Thoracic aorta (tissue), 2 donors: ENCODE data around the gene C6orf120. TPM values are rescaled to one million over a fixed set of nuclear protein-coding genes. Genes with fewer than 3 reads are reported as not detected.

Source experiments
- ATAC-seq: fragments of 150-250 bp; one replicate; pipeline ENCODE4 v1.8.0; 2017; ENCODE audit warnings: low read depth; ENCODE audit not compliant: insufficient number of reproducible peaks, low FRiP score
- DNase-seq: peaks from one replicate; pipeline ENCODE4 v3.0.0-alpha.2; 2020; ENCODE audit warnings: low spot score
- H3K27ac ChIP-seq, 2 donors: fragments of 200-600 bp; sonication (generic); 1 replicate in 1 of 2; 2 replicates in 1 of 2; pipeline ENCODE4 v1.5.1; 2016; ENCODE audit warnings: mild to moderate bottlenecking in 2 of 2, moderate library complexity in 2 of 2
- H3K27me3 ChIP-seq: fragments of 200-600 bp; sonication (generic); replicated peaks from 2 replicates; pipeline ENCODE4 v1.6.0; 2016; ENCODE audit warnings: mild to moderate bottlenecking; ENCODE audit not compliant: insufficient read depth
- H3K36me3 ChIP-seq: fragments of 200-600 bp; sonication (generic); one replicate; pipeline ENCODE4 v1.5.1; 2016
- H3K4me1 ChIP-seq, 2 donors: fragments of 200-600 bp; sonication (generic); 1 replicate in 1 of 2; 2 replicates in 1 of 2; pipeline versions ENCODE4 v1.5.1 to v1.6.0; 2016; ENCODE audit warnings: low read depth in 2 of 2, mild to moderate bottlenecking in 1 of 2; ENCODE audit not compliant: control insufficient read depth in 1 of 2
- H3K4me3 ChIP-seq: fragments of 200-600 bp; sonication (generic); 2 replicates; pipeline ENCODE4 v1.5.1; 2016; ENCODE audit warnings: mild to moderate bottlenecking
- H3K9me3 ChIP-seq: fragments of 200-600 bp; sonication (generic); 2 replicates; pipeline ENCODE4 v1.5.1; 2016
- total RNA-seq, 2 donors: library from RNA; depleted of rRNA; stranded (reverse); fragments of >200 nt; gene quantifications; one replicate each; pipeline versions ENCODE4 v1.1.0 to v1.2.3, GENCODE V29; 2016
- TF ChIP-seq, protein P1 (sequence below): fragments of 200-600 bp; sonication (generic); IDR thresholded peaks from one replicate; pipeline ENCODE4 v1.5.1; 2019; ENCODE audit warnings: antibody characterized with exemption

The C6orf120 gene
- total RNA-seq, 2 donors from 2014 or later, result 30.0 to 37.5 TPM

GRCh38 chr6:169663468-169663867 lies 38.5 kb upstream of the C6orf120 start:
- Histone ChIP-seq H3K27ac (no peak overlapping the region), H3K4me3 (no peak overlapping the region), H3K36me3 (peaks cover 10% of the 10 kb centered on the region), H3K4me1 (no peaks in the 10 kb centered on the region), H3K9me3 (no peaks in the 10 kb centered on the region), H3K27me3 (no peaks in the 10 kb centered on the region)
- TF ChIP-seq, protein P1, sequence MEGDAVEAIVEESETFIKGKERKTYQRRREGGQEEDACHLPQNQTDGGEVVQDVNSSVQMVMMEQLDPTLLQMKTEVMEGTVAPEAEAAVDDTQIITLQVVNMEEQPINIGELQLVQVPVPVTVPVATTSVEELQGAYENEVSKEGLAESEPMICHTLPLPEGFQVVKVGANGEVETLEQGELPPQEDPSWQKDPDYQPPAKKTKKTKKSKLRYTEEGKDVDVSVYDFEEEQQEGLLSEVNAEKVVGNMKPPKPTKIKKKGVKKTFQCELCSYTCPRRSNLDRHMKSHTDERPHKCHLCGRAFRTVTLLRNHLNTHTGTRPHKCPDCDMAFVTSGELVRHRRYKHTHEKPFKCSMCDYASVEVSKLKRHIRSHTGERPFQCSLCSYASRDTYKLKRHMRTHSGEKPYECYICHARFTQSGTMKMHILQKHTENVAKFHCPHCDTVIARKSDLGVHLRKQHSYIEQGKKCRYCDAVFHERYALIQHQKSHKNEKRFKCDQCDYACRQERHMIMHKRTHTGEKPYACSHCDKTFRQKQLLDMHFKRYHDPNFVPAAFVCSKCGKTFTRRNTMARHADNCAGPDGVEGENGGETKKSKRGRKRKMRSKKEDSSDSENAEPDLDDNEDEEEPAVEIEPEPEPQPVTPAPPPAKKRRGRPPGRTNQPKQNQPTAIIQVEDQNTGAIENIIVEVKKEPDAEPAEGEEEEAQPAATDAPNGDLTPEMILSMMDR, result no peak
- ATAC-seq (no peak), DNase-seq (no peak)

- TF ChIP-seq, protein P1, result no peak
- no peak overlapping the region for H3K27ac ChIP-seq
- no peak overlapping the region for H3K4me3 ChIP-seq
- no peaks in the 10 kb centered on the region for H3K4me1 ChIP-seq
- no peaks in the 10 kb centered on the region for H3K9me3 ChIP-seq
- DNase-seq, result no peak
- H3K36me3 ChIP-seq, result peaks cover 10% of the 10 kb centered on the region
- H3K27me3 ChIP-seq, result no peaks in the 10 kb centered on the region
- ATAC-seq, result no peak
Observed at GRCh38 chr6:169664227-169664626, 37.7 kb upstream of the C6orf120 start.

GRCh38 chr6:169665289-169665688 lies 36.6 kb upstream of the C6orf120 start:
- TF ChIP-seq, protein P1, result no peak
- DNase-seq (no peak), ATAC-seq (no peak)
- no peak overlapping the region for H3K27ac ChIP-seq
- no peaks in the 10 kb centered on the region for H3K27me3 ChIP-seq
- peaks cover 7% of the 10 kb centered on the region for H3K36me3 ChIP-seq
- no peak overlapping the region for H3K4me3 ChIP-seq
- no peaks in the 10 kb centered on the region for H3K4me1 ChIP-seq
- no peaks in the 10 kb centered on the region for H3K9me3 ChIP-seq

GRCh38 chr6:169666441-169666840 lies 35.5 kb upstream of the C6orf120 start:
- TF ChIP-seq, protein P1, result no peak
- H3K4me1 ChIP-seq, result no peaks in the 10 kb centered on the region
- DNase-seq (no peak), ATAC-seq (no peak)
- peaks cover 10% of the 10 kb centered on the region for H3K36me3 ChIP-seq
- H3K27me3 ChIP-seq, result no peaks in the 10 kb centered on the region
- H3K27ac ChIP-seq, result no peak overlapping the region
- no peak overlapping the region for H3K4me3 ChIP-seq
- no peaks in the 10 kb centered on the region for H3K9me3 ChIP-seq

GRCh38 chr6:169667716-169668115 lies 34.2 kb upstream of the C6orf120 start:
- no peaks in the 10 kb centered on the region for H3K4me1 ChIP-seq
- H3K27me3 ChIP-seq, result no peaks in the 10 kb centered on the region
- ATAC-seq (no peak), DNase-seq (no peak)
- TF ChIP-seq, protein P1, result no peak
- no peak overlapping the region for H3K27ac ChIP-seq
- H3K4me3 ChIP-seq, result no peak overlapping the region
- peaks cover 8% of the 10 kb centered on the region for H3K36me3 ChIP-seq
- no peaks in the 10 kb centered on the region for H3K9me3 ChIP-seq
